Lung (tissue), 12 donors: ENCODE results near the gene RPL38. TPM values are rescaled to one million over a fixed set of nuclear protein-coding genes. Genes with fewer than 3 reads are reported as not detected.

ENCODE experiments used
- ATAC-seq: fragments of 200-7000 bp; cut with Tn5 transposase; one replicate; pipeline ENCODE4 v1.9.1; 2020; ENCODE audit warnings: moderate number of reproducible peaks; ENCODE audit not compliant: insufficient read depth, low FRiP score
- DNase-seq, 3 donors: peaks; one replicate each; pipeline ENCODE4 v3.0.0-alpha.2; 2013 to 2017
- H3K27ac ChIP-seq, 2 donors: one replicate each; pipeline ENCODE4 v1.5.1; 2013; ENCODE audit warnings: mild to moderate bottlenecking in 2 of 2, moderate library complexity in 2 of 2, control low read depth in 1 of 2, inconsistent platforms in 1 of 2, low read depth in 1 of 2, low read length in 1 of 2
- H3K27me3 ChIP-seq, 3 donors: one replicate each; pipeline ENCODE4 v1.5.1; 2013; ENCODE audit warnings: low read length in 2 of 3; ENCODE audit not compliant: control insufficient read depth in 3 of 3, insufficient read depth in 3 of 3
- H3K36me3 ChIP-seq, 4 donors: one replicate each; pipeline ENCODE4 v1.5.1; 2013; ENCODE audit warnings: low read length in 4 of 4, mild to moderate bottlenecking in 1 of 4, moderate library complexity in 1 of 4; ENCODE audit not compliant: control insufficient read depth in 4 of 4, insufficient read depth in 4 of 4
- H3K4me1 ChIP-seq, 5 donors: one replicate each; pipeline ENCODE4 v1.5.1; 2013; ENCODE audit warnings: low read length in 5 of 5, mild to moderate bottlenecking in 2 of 5, moderate library complexity in 1 of 5; ENCODE audit not compliant: control insufficient read depth in 5 of 5, insufficient read depth in 5 of 5
- H3K4me3 ChIP-seq: one replicate; pipeline ENCODE4 v1.5.1; 2013; ENCODE audit warnings: mild to moderate bottlenecking, control low read depth, moderate library complexity
- H3K9ac ChIP-seq, 2 donors: one replicate each; pipeline ENCODE4 v1.5.1; 2013; ENCODE audit warnings: low read length in 2 of 2, control low read depth in 1 of 2; ENCODE audit not compliant: insufficient read depth in 1 of 2
- H3K9me3 ChIP-seq, 4 donors: one replicate each; pipeline ENCODE4 v1.5.1; 2013; ENCODE audit warnings: low read length in 3 of 4, mild to moderate bottlenecking in 1 of 4, moderate library complexity in 1 of 4; ENCODE audit not compliant: control insufficient read depth in 4 of 4, insufficient read depth in 3 of 4
- WGBS, 2 donors: extraction: QIAGEN DNeasy Blood & Tissue Kit; methylation state at CpG; one replicate each; pipeline ENCODE4 v1.1.7; 2013; 5-methylcytosine and 5-hydroxymethylcytosine counted together
- polyA plus RNA-seq, 2 donors: library from polyadenylated mRNA; stranded (reverse); fragments of 200-250 nt; gene quantifications; one replicate each; pipeline ENCODE4 v1.2.1, GENCODE V29; 2013
- total RNA-seq, 2 donors: library from RNA; depleted of rRNA in 1 of 2; stranded (reverse); fragments of >200 nt in 1 of 2; gene quantifications; one replicate each; pipeline ENCODE4 v1.2.1, GENCODE V29; 2014 to 2021
- TF ChIP-seq, protein P1 (sequence below): IDR thresholded peaks from 2 replicates; pipeline ENCODE4 v1.5.1; 2012; ENCODE audit warnings: mild to moderate bottlenecking; ENCODE audit errors: control extremely low read depth, extremely low read depth
- donor health status: control.
- donor health status: control.
- donor health status: Bipolar disorder and iron deficiency.
- donor health status: healthy.
- donor health status: DM: yes; HTN: yes; CAD: no.

The RPL38 gene
- total and polyA plus RNA-seq, 4 donors, result 686 to 2,752 (median 1,090) TPM

DNA sequence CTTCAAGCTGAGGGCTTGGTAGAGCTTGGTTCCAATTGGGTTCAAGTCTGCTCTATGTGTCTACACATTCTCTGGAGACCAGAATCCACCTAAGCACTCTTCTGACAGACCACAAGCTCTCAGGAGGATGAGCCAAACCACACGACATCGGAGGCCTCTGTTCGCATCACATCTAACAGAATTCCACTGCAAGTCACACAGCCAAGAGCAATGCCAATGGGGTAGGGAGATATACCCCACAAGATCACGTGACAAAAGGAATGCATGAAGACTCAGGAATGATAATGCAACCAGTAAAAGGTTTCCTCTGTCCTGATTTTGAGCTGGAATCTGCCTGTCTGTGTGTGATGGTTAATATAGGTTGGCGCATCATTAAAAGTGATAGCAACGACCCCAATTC, 46.6 kb upstream of the RPL38 start:
- no peaks in the 10 kb centered on the region for H3K27me3 ChIP-seq
- H3K4me1 ChIP-seq, result peaks cover 0 to 4% (median 0%) of the 10 kb centered on the region in 5 donors
- H3K36me3 ChIP-seq, result no peaks in the 10 kb centered on the region
- TF ChIP-seq, protein P1, sequence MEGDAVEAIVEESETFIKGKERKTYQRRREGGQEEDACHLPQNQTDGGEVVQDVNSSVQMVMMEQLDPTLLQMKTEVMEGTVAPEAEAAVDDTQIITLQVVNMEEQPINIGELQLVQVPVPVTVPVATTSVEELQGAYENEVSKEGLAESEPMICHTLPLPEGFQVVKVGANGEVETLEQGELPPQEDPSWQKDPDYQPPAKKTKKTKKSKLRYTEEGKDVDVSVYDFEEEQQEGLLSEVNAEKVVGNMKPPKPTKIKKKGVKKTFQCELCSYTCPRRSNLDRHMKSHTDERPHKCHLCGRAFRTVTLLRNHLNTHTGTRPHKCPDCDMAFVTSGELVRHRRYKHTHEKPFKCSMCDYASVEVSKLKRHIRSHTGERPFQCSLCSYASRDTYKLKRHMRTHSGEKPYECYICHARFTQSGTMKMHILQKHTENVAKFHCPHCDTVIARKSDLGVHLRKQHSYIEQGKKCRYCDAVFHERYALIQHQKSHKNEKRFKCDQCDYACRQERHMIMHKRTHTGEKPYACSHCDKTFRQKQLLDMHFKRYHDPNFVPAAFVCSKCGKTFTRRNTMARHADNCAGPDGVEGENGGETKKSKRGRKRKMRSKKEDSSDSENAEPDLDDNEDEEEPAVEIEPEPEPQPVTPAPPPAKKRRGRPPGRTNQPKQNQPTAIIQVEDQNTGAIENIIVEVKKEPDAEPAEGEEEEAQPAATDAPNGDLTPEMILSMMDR, result no peak
- H3K4me3 ChIP-seq, result no peak overlapping the region
- H3K9me3 ChIP-seq, result peaks cover 0 to 5% (median 0%) of the 10 kb centered on the region in 4 donors
- no peak overlapping the region for H3K27ac ChIP-seq
- WGBS, 2 donors, result 82 to 87% methylated on average over 6 of the region's 6 CpGs
- no peak for ATAC-seq
- no peak for DNase-seq
- H3K9ac ChIP-seq, result no peak overlapping the region

DNA sequence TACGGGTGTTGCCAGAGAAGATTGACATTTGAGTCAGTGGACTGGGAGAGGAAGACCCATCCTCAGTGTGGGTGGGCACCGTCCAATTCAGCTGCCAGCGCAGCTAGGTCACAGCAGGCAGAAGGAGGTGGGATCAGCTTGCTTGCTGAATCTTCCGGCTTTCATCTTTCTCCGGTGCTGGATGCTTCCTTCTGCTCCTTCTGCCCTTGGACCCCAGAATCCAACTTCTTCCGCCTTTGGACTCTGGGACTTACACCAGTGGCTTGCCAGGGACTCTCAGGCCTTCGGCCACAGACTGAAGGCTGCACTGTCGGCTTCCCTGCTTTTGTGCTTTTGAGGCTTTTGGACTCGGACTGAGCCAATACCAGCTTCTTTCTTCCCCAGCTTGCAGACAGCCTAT, 46.1 kb upstream of the RPL38 start:
- no peak overlapping the region for H3K27ac ChIP-seq
- DNase-seq (no peak), ATAC-seq (no peak)

DNA sequence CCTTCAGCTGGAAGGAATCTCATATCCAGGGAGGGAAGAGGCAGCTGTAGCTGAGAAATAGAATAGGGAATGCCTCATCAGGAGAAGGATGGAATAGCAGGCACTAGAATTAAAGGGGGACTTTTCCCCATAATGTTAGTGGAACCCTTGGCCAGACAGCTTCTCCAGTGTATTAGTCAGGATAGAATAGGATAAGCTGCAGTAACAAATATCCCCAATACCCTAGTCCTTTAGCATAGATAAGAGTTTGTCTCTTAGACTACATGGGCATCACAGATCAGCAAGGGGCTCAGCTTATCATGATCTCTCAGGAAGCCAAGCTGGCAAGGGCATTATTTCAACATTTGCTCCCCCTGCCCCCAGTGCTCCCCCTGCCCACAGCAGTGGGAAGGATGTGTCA, 44.7 kb upstream of the RPL38 start:
- no peak overlapping the region for H3K27ac ChIP-seq
- no peak overlapping the region for H3K9ac ChIP-seq
- H3K4me3 ChIP-seq, result no peak overlapping the region
- DNase-seq (no peak), ATAC-seq (no peak)
- no peaks in the 10 kb centered on the region for H3K27me3 ChIP-seq
- H3K36me3 ChIP-seq, result no peaks in the 10 kb centered on the region
- H3K9me3 ChIP-seq, result peaks cover 0 to 5% (median 0%) of the 10 kb centered on the region in 4 donors
- H3K4me1 ChIP-seq, result no peaks in the 10 kb centered on the region
- TF ChIP-seq, protein P1, result no peak

More for the DNA sequence above, 46.1 kb upstream of the RPL38 start:
- Histone ChIP-seq H3K4me3 (no peak overlapping the region), H3K4me1 (peaks cover 0 to 4% (median 0%) of the 10 kb centered on the region in 5 donors), H3K36me3 (no peaks in the 10 kb centered on the region), H3K27me3 (no peaks in the 10 kb centered on the region), H3K9me3 (peaks cover 0 to 5% (median 0%) of the 10 kb centered on the region in 4 donors), H3K9ac (no peak overlapping the region)
- 85 to 93% methylated on average over 9 of the region's 9 CpGs for whole genome bisulfite sequencing, 2 donors
- TF ChIP-seq, protein P1, result no peak

DNA sequence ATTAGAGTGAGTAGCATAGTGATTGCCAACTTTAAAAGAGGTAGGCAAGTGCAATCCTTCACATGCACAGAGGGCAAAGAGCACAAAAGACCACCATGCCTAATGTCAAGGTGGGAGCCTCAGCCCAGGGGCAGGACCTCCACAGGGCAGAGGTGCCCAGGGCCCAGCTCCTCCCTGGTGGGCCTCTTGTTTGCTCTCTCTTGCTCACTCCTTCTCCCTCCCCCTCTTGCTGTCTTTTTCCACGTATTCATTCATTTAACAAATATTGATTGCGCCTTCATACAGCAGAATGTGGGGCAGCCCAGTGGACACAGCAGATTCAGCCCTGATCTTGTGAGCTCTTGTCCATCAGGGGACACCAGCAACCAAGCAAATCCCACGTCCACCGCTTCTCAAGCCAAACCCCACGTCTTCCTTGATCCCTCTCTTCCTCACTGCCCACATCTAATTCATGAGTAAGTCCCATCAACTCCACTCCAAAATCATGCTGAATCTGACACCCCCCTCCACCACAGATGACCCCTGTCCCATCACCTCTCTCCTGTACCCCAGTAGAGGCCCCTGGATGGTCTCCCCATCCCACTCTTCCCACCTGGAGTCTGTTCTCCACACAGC, 44.1 kb upstream of the RPL38 start:
- TF ChIP-seq, protein P1, result no peak
- Histone ChIP-seq H3K4me3 (no peak overlapping the region), H3K4me1 (no peaks in the 10 kb centered on the region), H3K27me3 (no peaks in the 10 kb centered on the region), H3K36me3 (no peaks in the 10 kb centered on the region), H3K27ac (no peak overlapping the region), H3K9me3 (peaks cover 0 to 5% (median 0%) of the 10 kb centered on the region in 4 donors), H3K9ac (no peak overlapping the region)
- 90 to 95% methylated on average over 5 of the region's 5 CpGs for WGBS, 2 donors
- no peak for DNase-seq
- ATAC-seq, result no peak
